ENCODE data around the gene TPRN.

- TF ChIP-seq CTCF (conservative IDR thresholded peaks at IDR 0.05; ENCODE audit: low read length) (no peak), EZH2phosphoT487 (IDR thresholded peaks at IDR 0.05; ENCODE audit: borderline replicate concordance) (no peak)
These were observed 21.5 kb downstream of the TPRN start for GRCh38 chr9:137178939-137179630.

Data from Loucy (cell line).